GM19023 (cell line): Measurements from ENCODE around the gene MSN.

ENCODE experiments used
- ATAC-seq: cut with Tn5 transposase; IDR thresholded peaks from one replicate; pipeline ENCODE4 v1.9.1; 2021; ENCODE audit warnings: mild to moderate bottlenecking, moderate library complexity; ENCODE audit not compliant: unreplicated experiment

The MSN gene

GRCh38 chrX:65783746-65784145 is 116.3 kb downstream of the MSN start:
- ATAC-seq = peak; percentile 58
